Neural cell (in vitro differentiated cells): ENCODE measurements around the gene STUM. TPM values are rescaled to one million over a fixed set of nuclear protein-coding genes. Genes with fewer than 3 reads are reported as not detected.

ENCODE experiments used
- H2AFZ ChIP-seq: fragments of 200-600, 300-800 bp; sonication (generic), shearing (Covaris generic); 2 replicates; pipeline ENCODE4 v1.6.0; 2014; ENCODE audit warnings: low read depth, mild to moderate bottlenecking, antibody characterized with exemption, low read length, moderate library complexity
- H3F3A ChIP-seq: fragments of 200-600 bp; shearing (Covaris generic); 2 replicates; pipeline ENCODE4 v1.6.1; 2016; ENCODE audit warnings: mild to moderate bottlenecking, moderate library complexity, mixed read lengths, antibody characterized with exemption, low read length; ENCODE audit not compliant: insufficient read depth, poor library complexity, severe bottlenecking
- H3K27ac ChIP-seq: fragments of 200-600, 300-800 bp; sonication (generic), shearing (Covaris generic); 2 replicates; pipeline ENCODE4 v1.5.1; 2014; ENCODE audit warnings: mild to moderate bottlenecking, low read length, moderate library complexity
- H3K27me3 ChIP-seq: fragments of 300-800, 200-600 bp; sonication (generic), shearing (Covaris generic); 2 replicates; pipeline ENCODE4 v1.6.0; 2014; ENCODE audit warnings: mild to moderate bottlenecking, low read depth, low read length, moderate library complexity; ENCODE audit not compliant: insufficient read depth
- H3K36me3 ChIP-seq: fragments of 300-800, 200-600 bp; sonication (generic), shearing (Covaris generic); 2 replicates; pipeline ENCODE4 v1.5.1; 2014; ENCODE audit warnings: mild to moderate bottlenecking, antibody characterized with exemption, low read length, moderate library complexity; ENCODE audit not compliant: insufficient read depth
- H3K4me2 ChIP-seq: fragments of 300-800, 200-600 bp; sonication (generic), shearing (Covaris generic); 2 replicates; pipeline ENCODE4 v1.6.0; 2014; ENCODE audit warnings: mild to moderate bottlenecking, low read length
- H3K4me3 ChIP-seq: fragments of 300-800, 200-600 bp; sonication (generic), shearing (Covaris generic); 2 replicates; pipeline ENCODE4 v1.5.1; 2014; ENCODE audit warnings: mild to moderate bottlenecking, low read length, moderate library complexity
- H3K79me2 ChIP-seq: fragments of 200-600 bp; shearing (Covaris generic); replicated peaks from 2 replicates; pipeline ENCODE4 v1.6.0; 2014; ENCODE audit warnings: mild to moderate bottlenecking, low read length, moderate library complexity; ENCODE audit not compliant: insufficient read depth
- H3K9ac ChIP-seq: fragments of 300-800, 200-600 bp; sonication (generic), shearing (Covaris generic); 2 replicates; pipeline ENCODE4 v1.6.1; 2016; ENCODE audit warnings: mild to moderate bottlenecking, low read length, mixed read lengths
- H3K9me2 ChIP-seq: fragments of 200-600 bp; shearing (Covaris generic); 2 replicates; pipeline ENCODE4 v1.6.1; 2016; ENCODE audit warnings: mild to moderate bottlenecking, low read length, mixed read lengths; ENCODE audit not compliant: insufficient read depth
- H3K9me3 ChIP-seq: fragments of 200-600, 300-800 bp; sonication (generic), shearing (Covaris generic); 2 replicates; pipeline ENCODE4 v1.6.1; 2016; ENCODE audit warnings: mild to moderate bottlenecking, mixed run types, low read length, moderate library complexity, mixed read lengths
- H4K20me1 ChIP-seq: fragments of 200-600 bp; shearing (Covaris generic); 2 replicates; pipeline ENCODE4 v1.6.1; 2016; ENCODE audit warnings: mild to moderate bottlenecking, mixed run types; ENCODE audit not compliant: insufficient read depth
- CTCF ChIP-seq: fragments of 450-650 bp; IDR thresholded peaks from 2 replicates; pipeline ENCODE4 v1.5.1; 2014; ENCODE audit warnings: antibody characterized with exemption, mild to moderate bottlenecking, moderate library complexity; ENCODE audit not compliant: poor library complexity, severe bottlenecking
- EP300 ChIP-seq: fragments of 450-650 bp; conservative IDR thresholded peaks from 2 replicates; pipeline ENCODE4 v1.6.1; 2014; ENCODE audit warnings: antibody characterized with exemption, mild to moderate bottlenecking, moderate library complexity; ENCODE audit not compliant: poor library complexity, severe bottlenecking
- EZH2 ChIP-seq: fragments of 200-600, 300-800 bp; shearing (Covaris generic), sonication (generic); IDR thresholded peaks from 2 replicates; pipeline ENCODE4 v1.6.1; 2014; ENCODE audit warnings: antibody characterized with exemption, low read length, borderline replicate concordance, mild to moderate bottlenecking; ENCODE audit not compliant: insufficient read depth, poor library complexity, severe bottlenecking
- MXI1 ChIP-seq: fragments of 450-650 bp; conservative IDR thresholded peaks from 2 replicates; pipeline ENCODE4 v1.6.1; 2014; ENCODE audit warnings: antibody characterized with exemption, mild to moderate bottlenecking; ENCODE audit not compliant: poor library complexity, severe bottlenecking
- POLR2AphosphoS5 ChIP-seq: IDR thresholded peaks from 2 replicates; pipeline ENCODE4 v1.6.1; 2012
- RAD21 ChIP-seq: fragments of 450-650 bp; conservative IDR thresholded peaks from 2 replicates; pipeline ENCODE4 v1.6.1; 2014; ENCODE audit warnings: antibody characterized with exemption, mild to moderate bottlenecking, moderate library complexity
- REST ChIP-seq: IDR thresholded peaks from 2 replicates; pipeline ENCODE4 v1.6.1; 2012; ENCODE audit warnings: borderline replicate concordance
- SMC3 ChIP-seq: fragments of 450-650 bp; conservative IDR thresholded peaks from 2 replicates; pipeline ENCODE4 v1.6.1; 2014; ENCODE audit warnings: antibody characterized with exemption, mild to moderate bottlenecking, moderate library complexity; ENCODE audit not compliant: poor library complexity
- TAF1 ChIP-seq: IDR thresholded peaks from 2 replicates; pipeline ENCODE4 v1.6.1; 2012; ENCODE audit warnings: low read depth
- polyA plus RNA-seq: library from polyadenylated mRNA; depleted of rRNA; stranded (reverse); fragments of >200 nt; gene quantifications from 2 replicates; pipeline ENCODE4 v1.2.3, GENCODE V29; 2014

STUM gene
- polyA plus RNA-seq, 1 donor from 2014 or later, result 0.52 TPM

GRCh38 chr1:226647719-226648118 is 99.2 kb downstream of the STUM start:
- no peaks in the 10 kb centered on the region for H3K36me3 ChIP-seq
- H3K4me2 ChIP-seq, result no peak overlapping the region
- H3K4me3 ChIP-seq, result no peak overlapping the region
- H2AFZ ChIP-seq, result no peak overlapping the region
- no peak overlapping the region for H3K27ac ChIP-seq
- H3K79me2 ChIP-seq, result no peaks in the 10 kb centered on the region
- H3K9ac ChIP-seq, result no peak overlapping the region
- H4K20me1 ChIP-seq, result no peaks in the 10 kb centered on the region
- no peaks in the 10 kb centered on the region for H3F3A ChIP-seq
- TF ChIP-seq MXI1 (no peak), EP300 (no peak), POLR2AphosphoS5 (no peak), RAD21 (no peak)
- H3K9me2 ChIP-seq, result no peaks in the 10 kb centered on the region
- no peaks in the 10 kb centered on the region for H3K9me3 ChIP-seq
- H3K27me3 ChIP-seq, result no peaks in the 10 kb centered on the region

- no peak overlapping the region for H2AFZ ChIP-seq
- TF ChIP-seq EZH2, result no peak
- TF ChIP-seq RAD21, result no peak
- TF ChIP-seq TAF1, result no peak
- no peak for TF ChIP-seq EP300
- TF ChIP-seq MXI1, result no peak
- no peak for TF ChIP-seq POLR2AphosphoS5
- no peaks in the 10 kb centered on the region for H3K79me2 ChIP-seq
These were observed 99.9 kb downstream of the STUM start for GRCh38 chr1:226648421-226648820.

GRCh38 chr1:226649244-226649643 is 100.7 kb downstream of the STUM start:
- Histone ChIP-seq H2AFZ (no peak overlapping the region), H3K79me2 (no peaks in the 10 kb centered on the region), H3K9me2 (no peaks in the 10 kb centered on the region), H3K4me3 (no peak overlapping the region), H3K27me3 (no peaks in the 10 kb centered on the region), H3K4me2 (no peak overlapping the region), H3K9me3 (no peaks in the 10 kb centered on the region), H3F3A (no peaks in the 10 kb centered on the region), H4K20me1 (no peaks in the 10 kb centered on the region), H3K9ac (no peak overlapping the region), H3K27ac (no peak overlapping the region), H3K36me3 (no peaks in the 10 kb centered on the region)
- TF ChIP-seq MXI1 (no peak), TAF1 (no peak), RAD21 (no peak), EZH2 (no peak), REST (no peak), CTCF (no peak), EP300 (no peak), POLR2AphosphoS5 (no peak), SMC3 (no peak)

More at GRCh38 chr1:226648421-226648820, 99.9 kb downstream of the STUM start:
- no peaks in the 10 kb centered on the region for H4K20me1 ChIP-seq
- H3K9me2 ChIP-seq, result no peaks in the 10 kb centered on the region
- no peak overlapping the region for H3K4me3 ChIP-seq
- H3F3A ChIP-seq, result no peaks in the 10 kb centered on the region
- no peaks in the 10 kb centered on the region for H3K36me3 ChIP-seq
- no peak overlapping the region for H3K27ac ChIP-seq
- H3K27me3 ChIP-seq, result no peaks in the 10 kb centered on the region
- H3K9ac ChIP-seq, result no peak overlapping the region
- no peak overlapping the region for H3K4me2 ChIP-seq
- no peaks in the 10 kb centered on the region for H3K9me3 ChIP-seq
